ENCODE measurements around the gene RAB4A. TPM values are rescaled to one million over a fixed set of nuclear protein-coding genes. Genes with fewer than 3 reads are reported as not detected.

The RAB4A gene
- total RNA-seq, 1 donor from 2014 or later = 71.8 TPM

- Mint-ChIP-seq H3K4me1 (ENCODE audit: unreplicated experiment) (no peaks in the 10 kb centered on the region), H3K27me3 (no peaks in the 10 kb centered on the region), H3K36me3 (peaks cover 28% of the 10 kb centered on the region), H3K4me3 (no peak overlapping the region), H3K27ac (no peak overlapping the region), H3K9me3 (no peaks in the 10 kb centered on the region)
- no peak for TF ChIP-seq CTCF (conservative IDR thresholded peaks at IDR 0.05)
- DNase-seq (ENCODE audit: extremely low spot score, unreplicated experiment) = no peak
These were observed 38.8 kb downstream of the RAB4A start for GRCh38 chr1:229309684-229310083.

- no peaks in the 10 kb centered on the region for H3K9me3 Mint-ChIP-seq
- TF ChIP-seq CTCF (conservative IDR thresholded peaks at IDR 0.05) = no peak
These were observed 39.9 kb downstream of the RAB4A start for GRCh38 chr1:229310833-229311232.

GRCh38 chr1:229316166-229316565, 45.3 kb downstream of the RAB4A start:
- DNase-seq (ENCODE audit: extremely low spot score, unreplicated experiment) = no peak
- TF ChIP-seq CTCF (conservative IDR thresholded peaks at IDR 0.05) = no peak
- no peak overlapping the region for H3K4me3 Mint-ChIP-seq
- peaks cover 24% of the 10 kb centered on the region for H3K36me3 Mint-ChIP-seq
- no peaks in the 10 kb centered on the region for H3K9me3 Mint-ChIP-seq
- H3K4me1 Mint-ChIP-seq (ENCODE audit: unreplicated experiment) = no peaks in the 10 kb centered on the region
- no peak overlapping the region for H3K27ac Mint-ChIP-seq
- H3K27me3 Mint-ChIP-seq = no peaks in the 10 kb centered on the region

More at GRCh38 chr1:229310833-229311232, 39.9 kb downstream of the RAB4A start:
- Mint-ChIP-seq H3K4me1 (ENCODE audit: unreplicated experiment) (no peaks in the 10 kb centered on the region), H3K27ac (no peak overlapping the region), H3K27me3 (no peaks in the 10 kb centered on the region), H3K36me3 (peaks cover 28% of the 10 kb centered on the region), H3K4me3 (no peak overlapping the region)
- no peak for DNase-seq (ENCODE audit: extremely low spot score, unreplicated experiment)

- TF ChIP-seq CTCF (conservative IDR thresholded peaks at IDR 0.05) = no peak
- Mint-ChIP-seq H3K27me3 (no peaks in the 10 kb centered on the region), H3K4me3 (no peak overlapping the region), H3K9me3 (no peaks in the 10 kb centered on the region), H3K36me3 (peaks cover 18% of the 10 kb centered on the region), H3K4me1 (ENCODE audit: unreplicated experiment) (no peaks in the 10 kb centered on the region), H3K27ac (peak overlapping the region; percentile 67)
- DNase-seq (ENCODE audit: extremely low spot score, unreplicated experiment) = no peak
These were observed 47.1 kb downstream of the RAB4A start for GRCh38 chr1:229318056-229318455.

- Mint-ChIP-seq H3K27ac (no peak overlapping the region), H3K27me3 (no peaks in the 10 kb centered on the region), H3K4me3 (no peak overlapping the region), H3K9me3 (no peaks in the 10 kb centered on the region), H3K36me3 (peaks cover 28% of the 10 kb centered on the region), H3K4me1 (ENCODE audit: unreplicated experiment) (no peaks in the 10 kb centered on the region)
- DNase-seq (ENCODE audit: extremely low spot score, unreplicated experiment) = no peak
- no peak for TF ChIP-seq CTCF (conservative IDR thresholded peaks at IDR 0.05)
These were observed 48.6 kb downstream of the RAB4A start for GRCh38 chr1:229319487-229319886.

GRCh38 chr1:229323201-229323600, 52.3 kb downstream of the RAB4A start:
- Mint-ChIP-seq H3K4me1 (ENCODE audit: unreplicated experiment) (peaks cover 9% of the 10 kb centered on the region), H3K9me3 (no peaks in the 10 kb centered on the region), H3K36me3 (peaks cover 38% of the 10 kb centered on the region), H3K27me3 (no peaks in the 10 kb centered on the region), H3K27ac (peak overlapping the region; percentile 47), H3K4me3 (no peak overlapping the region)
- TF ChIP-seq CTCF (conservative IDR thresholded peaks at IDR 0.05) = no peak
- DNase-seq (ENCODE audit: extremely low spot score, unreplicated experiment) = no peak
